Psoas muscle (tissue), 8 donors: ENCODE measurements around the gene TUBB6. TPM values are rescaled to one million over a fixed set of nuclear protein-coding genes. Genes with fewer than 3 reads are reported as not detected.

Source experiments
- ATAC-seq, 4 donors: fragments of 200-7000 bp; cut with Tn5 transposase; one replicate each; pipeline ENCODE4 v1.9.1; 2020; ENCODE audit warnings: moderate library complexity in 3 of 4, mild to moderate bottlenecking in 2 of 4
- DNase-seq, 2 donors: peaks; one replicate each; pipeline ENCODE4 v3.0.0-alpha.2; 2020
- H3K27ac ChIP-seq: fragments of 200-600 bp; one replicate; pipeline ENCODE4 v1.8.0; 2022
- H3K27me3 ChIP-seq, 3 donors: fragments of 200-600 bp in 1 of 3; one replicate each; pipeline versions ENCODE4 v1.6.1 to v1.8.0; 2013 to 2022; ENCODE audit warnings: low read length in 2 of 3, mild to moderate bottlenecking in 2 of 3, moderate library complexity in 1 of 3; ENCODE audit not compliant: insufficient read depth in 3 of 3
- H3K36me3 ChIP-seq, 2 donors: fragments of 200-600 bp in 1 of 2; one replicate each; pipeline versions ENCODE4 v1.6.1 to v1.8.0; 2013 to 2022; ENCODE audit warnings: low read depth in 1 of 2, mild to moderate bottlenecking in 1 of 2, moderate library complexity in 1 of 2; ENCODE audit not compliant: insufficient read depth in 1 of 2
- H3K4me1 ChIP-seq: fragments of 200-600 bp; one replicate; pipeline ENCODE4 v1.8.0; 2022
- H3K4me3 ChIP-seq: fragments of 200-600 bp; one replicate; pipeline ENCODE4 v1.8.0; 2022; ENCODE audit warnings: mild to moderate bottlenecking
- H3K9me3 ChIP-seq: fragments of 200-600 bp; one replicate; pipeline ENCODE4 v1.8.0; 2022
- CTCF ChIP-seq: fragments of 200-600 bp; IDR thresholded peaks from one replicate; pipeline ENCODE4 v1.8.0; 2022; ENCODE audit warnings: antibody characterized with exemption
- WGBS, 3 donors: extraction: QIAGEN DNeasy Blood & Tissue Kit; methylation state at CpG; one replicate each; pipeline versions ENCODE4 v1.1.6 to v1.1.7; 2013; 5-methylcytosine and 5-hydroxymethylcytosine counted together
- intact Hi-C, 2 donors: fragments of 100-400 bp; cut with DNase I; formaldehyde crosslinking; loops; one replicate each; pipeline versions ENCODE4 v1.11.0 to v1.14.2; 2022
- polyA plus RNA-seq, 3 donors: library from polyadenylated mRNA; stranded (reverse); fragments of 200-250 nt; gene quantifications; one replicate each; pipeline ENCODE4 v1.2.3, GENCODE V29; 2013
- total RNA-seq, 4 donors: library from RNA; stranded (reverse); fragmentation: NEBNext Ultra II Directional in 2 of 4; extraction: Animal tissue kit (Norgen Biotek cat#: 25700) in 2 of 4; gene quantifications; one replicate each; pipeline versions ENCODE4 v1.2.1 to v1.2.4, GENCODE V29; 2021 to 2023
- donor health status: healthy with polysubstance abuse.
- donor health status: DM: no; HTN: no; CAD: no; lungs with moderate emphysema.
- donor health status: Bipolar disorder and iron deficiency.
- donor health status: healthy.
- donor health status: DM: yes; HTN: yes; CAD: no.
- donor health status: DM: no; HTN: no; CAD: no.
- donor health status: DM: no; HTN: no; CAD: no.
- donor health status: DM: yes; HTN: yes; CAD: no.

TUBB6 gene
- total and polyA plus RNA-seq, 7 donors = 12.5 to 46.7 (median 19.9) TPM

DNA sequence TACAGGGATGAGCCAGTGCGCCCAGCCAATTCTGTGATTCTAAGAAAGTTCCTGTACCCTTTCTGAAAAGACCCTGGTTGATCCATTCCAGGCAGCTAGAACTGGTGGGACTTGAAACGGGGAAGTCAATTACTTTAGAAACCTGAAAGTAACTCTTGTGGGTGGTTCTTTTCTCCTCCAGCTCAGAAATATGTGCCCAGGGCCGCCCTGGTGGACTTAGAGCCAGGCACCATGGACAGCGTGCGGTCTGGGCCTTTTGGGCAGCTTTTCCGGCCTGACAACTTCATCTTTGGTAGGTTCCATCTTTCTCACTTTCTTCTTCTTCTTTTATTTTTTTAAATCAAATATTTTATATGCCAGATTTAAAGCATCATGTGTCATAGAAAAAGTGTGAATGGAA, 2.7 kb downstream of the TUBB6 start:
- intact Hi-C loops = no loop called here
- peaks cover 0 to 20% of the 10 kb centered on the region in 2 donors for H3K36me3 ChIP-seq
- H3K4me3 ChIP-seq = no peak overlapping the region
- WGBS, 3 donors = 96 to 99% (median 96%) methylated on average over 6 of the region's 6 CpGs
- DNase-seq = peak in 1 of 2 donors; percentile 23
- H3K27me3 ChIP-seq = peaks cover 0 to 33% (median 5%) of the 10 kb centered on the region in 3 donors
- H3K4me1 ChIP-seq = peaks cover 3% of the 10 kb centered on the region
- no peak overlapping the region for H3K27ac ChIP-seq
- H3K9me3 ChIP-seq = peaks cover 7% of the 10 kb centered on the region
- no peak for TF ChIP-seq CTCF
- ATAC-seq = no peak

DNA sequence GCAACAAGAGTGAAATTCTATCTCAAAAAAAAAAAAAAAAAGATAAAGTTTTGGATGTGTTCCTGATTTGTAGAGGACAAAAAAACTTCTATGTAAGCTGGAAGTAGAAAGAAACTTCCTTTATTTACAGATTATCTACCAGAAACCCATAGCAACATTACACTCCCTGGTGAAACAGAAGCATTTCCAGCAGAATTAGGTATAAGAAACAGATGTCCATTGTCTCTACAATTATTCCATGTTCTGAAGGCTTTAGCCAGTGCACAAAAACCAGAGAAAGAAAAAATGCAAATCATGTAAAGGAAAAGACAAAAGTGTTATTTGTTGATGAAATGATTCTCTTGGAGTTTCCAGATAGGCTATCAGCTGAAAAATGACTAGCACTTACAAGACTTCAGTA, 4.9 kb downstream of the TUBB6 start:
- peaks cover 7% of the 10 kb centered on the region for H3K9me3 ChIP-seq
- peaks cover 0 to 13% (median 0%) of the 10 kb centered on the region in 3 donors for H3K27me3 ChIP-seq
- ATAC-seq (no peak), DNase-seq (no peak)
- H3K36me3 ChIP-seq = peaks cover 0 to 20% of the 10 kb centered on the region in 2 donors
- intact Hi-C loops = no loop called here
- peaks cover 3% of the 10 kb centered on the region for H3K4me1 ChIP-seq
- H3K27ac ChIP-seq = no peak overlapping the region
- no peak for TF ChIP-seq CTCF
- no peak overlapping the region for H3K4me3 ChIP-seq

GRCh38 chr18:12313530-12314245, 5.6 kb downstream of the TUBB6 start:
- Histone ChIP-seq H3K36me3 (peaks cover 0 to 20% of the 10 kb centered on the region in 2 donors), H3K4me3 (no peak overlapping the region), H3K27me3 (peaks cover 0 to 7% (median 0%) of the 10 kb centered on the region in 3 donors), H3K27ac (no peak overlapping the region), H3K4me1 (peaks cover 3% of the 10 kb centered on the region), H3K9me3 (peaks cover 7% of the 10 kb centered on the region)
- intact Hi-C loops = no loop called here
- ATAC-seq (no peak), DNase-seq (no peak)
- WGBS, 3 donors = 76 to 85% (median 82%) methylated on average over 5 of the region's 5 CpGs
- TF ChIP-seq CTCF = no peak

GRCh38 chr18:12314591-12315305, 6.7 kb downstream of the TUBB6 start:
- no peaks in the 10 kb centered on the region for H3K27me3 ChIP-seq
- no peak overlapping the region for H3K27ac ChIP-seq
- no peak overlapping the region for H3K4me3 ChIP-seq
- H3K36me3 ChIP-seq = peaks cover 0 to 20% of the 10 kb centered on the region in 2 donors
- peaks cover 3% of the 10 kb centered on the region for H3K4me1 ChIP-seq
- ATAC-seq (no peak), DNase-seq (no peak)
- H3K9me3 ChIP-seq = peaks cover 7% of the 10 kb centered on the region
- no peak for TF ChIP-seq CTCF
- WGBS, 3 donors = 78 to 85% (median 80%) methylated on average over 1 of the region's 1 CpG
- intact Hi-C loops = no loop called here
